HG03439 (cell line): ENCODE data around the gene BHLHE23.
"Not testable (repeated sequence)": the region's sequence is repeated elsewhere in the genome, so short reads cannot be mapped to it uniquely, and the experiment has no call there.

Experiments used
- ATAC-seq: cut with Tn5 transposase; IDR thresholded peaks from one replicate; pipeline ENCODE4 v1.9.1; 2021; ENCODE audit warnings: mild to moderate bottlenecking, moderate library complexity; ENCODE audit not compliant: unreplicated experiment

The BHLHE23 gene

DNA sequence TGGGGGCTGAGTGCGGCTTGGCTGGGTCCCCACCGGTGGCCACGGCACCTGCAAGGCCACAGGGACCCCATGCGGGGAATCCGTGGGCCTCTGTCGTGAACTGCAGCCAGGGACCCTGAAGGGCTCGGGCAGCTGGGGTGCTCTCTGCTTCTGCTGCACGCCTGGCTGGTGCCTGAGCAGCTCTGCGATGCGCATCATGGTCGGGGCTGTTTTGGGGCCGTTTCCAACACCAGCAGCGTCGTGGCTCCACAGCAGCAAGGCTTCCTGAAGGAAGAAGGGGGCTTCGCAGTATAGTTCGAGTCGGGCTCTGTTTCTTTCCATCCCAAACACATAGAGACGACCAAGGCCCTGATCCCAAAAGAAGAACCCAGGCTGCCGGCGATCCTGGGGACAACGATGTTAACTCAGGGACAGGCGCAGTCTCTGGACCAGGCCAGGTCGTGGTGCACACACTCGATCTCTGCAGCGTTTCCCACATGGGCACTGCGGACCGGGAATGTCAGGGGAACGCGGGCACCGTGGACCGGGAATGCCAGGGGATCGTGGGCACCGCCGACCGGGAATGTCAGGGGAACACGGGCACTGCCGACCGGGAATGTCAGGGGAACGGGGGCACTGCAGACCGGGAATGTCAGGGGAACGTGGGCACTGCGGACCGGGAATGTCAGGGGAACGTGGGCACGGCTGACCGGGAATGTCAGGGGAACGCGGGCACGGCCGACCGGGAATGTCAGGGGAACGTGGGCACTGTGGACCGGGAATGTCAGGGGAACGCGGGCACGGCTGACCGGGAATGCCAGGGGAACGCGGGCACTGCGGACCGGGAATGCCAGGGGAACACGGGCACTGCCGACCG is 36.8 kb upstream of the BHLHE23 start:
- ATAC-seq, result no peak

DNA sequence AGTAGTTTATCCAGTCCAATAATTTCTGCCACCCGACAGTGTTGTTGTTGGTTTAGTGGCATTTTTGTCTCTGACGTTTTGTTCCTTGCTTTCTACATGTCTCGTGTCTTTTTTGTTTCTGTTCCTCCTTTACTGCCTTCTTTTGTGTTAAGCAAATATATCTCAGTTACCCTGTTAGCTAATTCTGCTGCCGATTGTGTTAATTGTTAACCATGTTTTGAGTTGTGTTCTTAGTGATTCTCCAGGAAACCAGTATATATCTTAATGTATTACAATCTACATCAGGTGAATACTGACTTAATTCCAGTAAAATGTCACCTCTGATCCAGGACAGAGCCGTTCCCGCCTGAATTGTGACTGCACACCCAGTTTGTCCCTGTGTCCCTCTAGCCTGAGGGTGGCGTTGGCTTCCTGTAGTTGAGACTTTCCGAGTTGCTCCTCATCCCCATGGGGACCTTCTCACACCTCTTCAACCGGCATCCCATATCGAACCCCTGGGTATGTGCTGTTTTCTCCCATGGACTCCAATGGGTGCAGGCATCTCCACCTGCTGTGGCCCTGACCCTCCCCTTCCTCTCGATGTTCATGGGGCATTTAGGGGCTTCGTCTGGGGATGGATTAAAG is 35.8 kb upstream of the BHLHE23 start:
- no peak for ATAC-seq

DNA sequence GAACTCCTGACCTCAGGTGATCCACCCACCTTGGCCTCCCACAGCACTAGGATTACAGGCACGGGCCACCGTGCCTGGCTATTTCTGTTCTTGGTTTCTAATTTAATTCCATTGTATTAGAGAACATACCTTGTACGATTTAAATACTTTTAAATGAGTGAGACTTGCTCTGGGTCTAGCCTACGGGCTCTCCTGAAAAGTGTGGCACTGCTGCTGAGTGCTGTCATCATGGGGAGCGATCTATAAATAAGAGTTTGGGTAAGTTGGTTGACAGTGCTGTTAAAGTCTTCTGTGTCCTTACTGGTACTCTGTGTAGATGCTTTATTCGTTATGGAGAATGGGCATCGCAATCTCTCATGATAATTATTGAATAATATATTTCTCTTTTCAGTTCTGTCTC is 35.0 kb upstream of the BHLHE23 start:
- ATAC-seq, result no peak

DNA sequence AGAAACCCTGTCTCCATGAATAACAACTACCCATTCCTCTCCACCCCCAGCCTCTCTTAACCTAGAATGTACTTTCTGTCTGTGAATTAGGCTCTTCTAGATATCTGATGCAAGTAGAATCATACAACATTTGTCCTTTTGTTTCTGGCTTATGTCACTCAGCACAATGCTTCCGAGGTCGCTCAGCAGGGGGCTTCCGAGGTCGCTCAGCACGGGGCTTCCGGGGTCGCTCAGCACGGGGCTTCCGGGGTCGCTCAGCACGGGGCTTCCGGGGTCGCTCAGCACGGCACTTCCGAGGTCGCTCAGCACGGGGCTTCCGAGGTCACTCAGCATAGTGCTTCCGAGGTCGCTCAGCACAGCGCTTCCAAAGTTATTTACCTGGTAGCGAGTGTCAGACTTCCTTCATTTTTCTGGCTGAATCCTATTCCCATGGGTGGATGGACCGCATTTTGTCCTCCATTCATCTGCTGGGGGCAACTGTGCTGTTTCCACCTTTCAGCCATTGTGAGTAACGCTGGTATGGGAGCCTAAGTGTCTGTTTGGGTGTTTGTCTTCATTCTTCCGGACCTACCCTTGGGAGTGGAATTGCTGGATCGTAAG is 31.0 kb upstream of the BHLHE23 start:
- no peak for ATAC-seq

DNA sequence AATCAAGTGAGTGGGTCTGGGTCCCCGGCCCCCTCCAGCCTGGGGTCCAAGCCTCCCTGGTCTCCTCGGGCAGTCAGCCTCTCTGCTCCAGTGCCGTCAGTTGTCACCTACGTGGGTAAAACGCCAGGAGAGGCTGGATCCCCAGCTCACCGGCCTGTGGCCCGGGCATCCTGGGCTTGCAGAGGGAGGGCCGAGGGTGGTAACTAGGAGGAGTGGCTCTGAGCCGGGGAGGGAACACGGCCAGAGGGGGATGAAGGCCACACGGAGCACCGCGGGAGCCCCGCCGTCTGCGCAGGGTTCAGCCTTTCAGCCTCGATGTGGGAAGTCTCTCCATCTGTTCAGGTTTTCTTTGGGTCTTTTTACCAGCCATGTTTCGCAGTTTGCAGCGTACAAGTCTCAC is 29.5 kb upstream of the BHLHE23 start:
- ATAC-seq, result no peak

DNA sequence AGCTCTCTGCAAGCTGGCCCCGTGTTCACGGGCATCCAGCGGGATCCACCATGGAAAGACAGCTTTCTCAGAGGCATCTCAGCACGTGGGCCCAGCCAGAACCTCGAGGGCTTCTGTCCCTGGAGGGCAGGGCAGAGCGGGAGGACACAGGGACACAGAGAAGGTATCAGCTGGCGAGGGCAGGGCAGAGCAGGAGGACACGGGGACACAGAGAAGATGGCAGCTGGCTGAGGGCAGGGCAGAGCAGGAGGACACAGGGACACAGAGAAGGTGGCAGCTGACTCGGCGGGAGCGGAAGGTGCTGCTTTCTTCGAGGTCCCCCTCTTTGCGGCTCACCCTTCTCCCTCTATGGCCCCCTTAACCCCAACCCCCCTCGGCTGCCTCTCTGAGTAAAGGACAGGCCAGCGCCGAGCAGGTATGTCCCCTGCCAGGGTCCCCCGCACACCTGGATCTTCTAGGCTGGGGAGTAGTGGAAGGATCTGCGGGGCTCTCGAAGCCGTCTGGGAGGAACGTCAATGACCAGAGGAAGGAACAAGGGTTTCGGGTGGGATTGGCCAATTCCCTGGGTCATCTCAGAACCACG is 28.9 kb upstream of the BHLHE23 start:
- no peak for ATAC-seq

DNA sequence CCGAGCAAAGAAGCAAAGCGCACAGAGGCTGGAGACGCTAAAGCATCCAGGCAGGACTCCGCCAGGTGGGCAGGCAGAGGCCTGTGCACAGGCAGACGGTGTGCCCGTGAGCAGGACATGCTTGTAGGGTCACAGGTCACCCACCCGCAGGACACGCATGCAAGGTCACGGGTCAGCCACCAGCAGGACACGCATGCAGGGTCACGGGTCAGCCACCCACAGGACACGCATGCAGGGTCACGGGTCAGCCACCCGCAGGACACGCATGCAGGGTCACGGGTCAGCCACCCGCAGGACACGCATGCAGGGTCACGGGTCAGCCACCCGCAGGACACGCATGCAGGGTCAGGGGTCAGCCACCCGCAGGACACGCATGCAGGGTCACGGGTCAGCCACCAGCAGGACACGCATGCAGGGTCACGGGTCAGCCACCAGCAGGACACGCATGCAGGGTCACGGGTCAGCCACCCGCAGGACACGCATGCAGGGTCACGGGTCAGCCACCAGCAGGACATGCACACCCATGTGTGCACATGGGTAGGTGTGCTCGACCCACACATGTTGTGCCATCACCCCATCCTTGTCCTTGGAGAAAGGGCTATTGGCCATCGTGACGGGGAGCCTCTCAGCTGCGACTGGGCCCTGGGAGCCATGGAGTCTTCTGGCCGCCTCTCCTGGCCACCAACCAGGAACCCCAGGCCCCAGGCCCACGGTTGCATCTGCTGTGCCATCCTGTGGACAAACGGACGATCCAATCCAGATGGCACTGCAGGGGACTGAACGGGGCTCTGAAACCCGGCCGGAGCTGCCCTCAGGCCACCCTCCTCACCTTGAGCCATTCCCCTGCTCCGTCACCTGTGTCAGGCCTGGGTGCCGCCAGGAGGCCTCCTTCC is 28.2 kb upstream of the BHLHE23 start:
- not testable (repeated sequence) for ATAC-seq

DNA sequence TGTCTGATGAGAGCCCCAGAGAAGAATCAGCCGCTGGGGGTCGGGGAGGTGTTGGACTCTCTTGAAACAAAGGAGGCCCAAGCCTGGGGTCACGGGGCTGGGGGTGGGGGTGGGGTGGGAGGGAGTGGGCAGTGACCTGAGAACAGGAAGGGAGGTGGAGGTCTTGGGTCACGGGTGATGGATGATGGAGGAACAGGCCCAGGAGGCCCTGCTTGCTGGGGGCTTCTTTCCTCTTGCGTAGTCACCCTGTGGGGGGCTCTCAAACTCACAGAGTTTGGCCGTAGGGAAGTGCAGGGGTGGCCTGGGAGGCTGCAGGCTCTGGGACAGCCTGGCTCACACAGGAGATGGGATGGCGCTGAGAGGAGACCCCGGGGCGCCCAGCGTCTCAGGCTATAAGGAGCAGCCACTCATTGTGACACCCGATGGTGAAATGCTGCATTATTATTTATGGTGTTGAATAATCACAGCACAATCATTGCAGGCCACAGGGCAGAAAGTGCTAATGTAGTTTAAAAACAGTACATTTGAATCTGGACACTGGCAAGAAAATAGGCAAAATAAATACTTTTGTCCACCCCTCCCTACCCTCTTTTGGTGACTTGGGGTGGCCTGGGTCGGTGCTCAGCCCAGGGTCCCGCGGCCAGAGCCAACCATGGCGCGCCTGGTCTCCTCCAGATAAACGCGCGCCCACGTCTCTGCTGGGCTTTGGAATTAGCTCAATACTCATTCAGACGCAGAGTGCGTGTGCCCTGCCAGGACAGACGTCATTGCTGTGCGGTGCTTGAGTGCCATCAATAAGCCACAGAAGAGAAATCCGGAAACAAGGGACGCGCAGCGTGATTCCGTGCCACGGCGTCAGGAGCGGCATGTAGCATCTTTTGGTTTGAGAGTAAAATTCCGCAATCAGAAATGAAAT is 27.3 kb upstream of the BHLHE23 start:
- ATAC-seq, result no peak

DNA sequence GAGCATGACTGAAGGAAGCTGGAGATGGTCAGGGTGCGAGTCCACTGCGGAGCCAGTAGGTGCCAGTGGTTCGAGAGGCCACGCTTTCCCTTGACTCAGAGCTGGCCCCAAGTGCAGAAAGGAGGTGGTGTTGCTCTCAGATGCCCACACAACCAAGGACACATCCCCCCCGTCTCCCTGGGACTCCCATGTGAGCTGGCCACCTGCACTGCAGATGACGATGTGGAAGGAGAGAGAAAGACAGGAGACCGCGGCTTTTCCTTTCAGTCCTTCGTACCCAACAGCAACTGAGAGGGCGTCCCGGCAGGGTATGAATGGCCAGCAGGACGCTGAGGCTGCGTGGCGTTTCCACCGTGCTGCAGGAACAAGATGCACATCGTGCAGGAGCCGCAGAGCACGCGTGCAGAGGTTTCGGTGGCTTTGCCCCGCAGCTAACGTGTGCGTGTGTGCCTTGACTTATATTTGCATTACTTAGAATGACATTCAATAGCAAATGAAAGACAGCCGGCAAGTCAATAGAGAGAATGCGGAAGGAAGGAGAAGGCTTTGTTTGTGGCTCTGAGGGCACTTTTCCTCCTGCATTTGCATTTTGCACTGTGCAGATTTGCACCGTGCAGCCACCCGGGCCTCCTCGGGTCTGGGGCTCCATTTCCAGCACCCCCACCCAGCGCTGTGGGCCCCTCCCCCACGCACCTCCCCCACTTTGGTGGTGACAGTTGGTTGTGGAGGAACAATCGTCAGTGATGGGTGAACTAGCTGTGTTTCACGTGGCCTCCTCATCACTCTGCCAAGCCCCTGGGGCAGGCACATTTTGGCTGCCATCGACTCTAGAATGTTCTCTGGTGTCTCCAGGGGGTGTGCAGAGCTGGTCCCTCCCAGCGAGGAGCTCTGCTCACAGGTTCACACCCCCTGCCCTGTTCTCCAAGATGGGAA is 26.4 kb upstream of the BHLHE23 start:
- peak; percentile 37 for ATAC-seq

DNA sequence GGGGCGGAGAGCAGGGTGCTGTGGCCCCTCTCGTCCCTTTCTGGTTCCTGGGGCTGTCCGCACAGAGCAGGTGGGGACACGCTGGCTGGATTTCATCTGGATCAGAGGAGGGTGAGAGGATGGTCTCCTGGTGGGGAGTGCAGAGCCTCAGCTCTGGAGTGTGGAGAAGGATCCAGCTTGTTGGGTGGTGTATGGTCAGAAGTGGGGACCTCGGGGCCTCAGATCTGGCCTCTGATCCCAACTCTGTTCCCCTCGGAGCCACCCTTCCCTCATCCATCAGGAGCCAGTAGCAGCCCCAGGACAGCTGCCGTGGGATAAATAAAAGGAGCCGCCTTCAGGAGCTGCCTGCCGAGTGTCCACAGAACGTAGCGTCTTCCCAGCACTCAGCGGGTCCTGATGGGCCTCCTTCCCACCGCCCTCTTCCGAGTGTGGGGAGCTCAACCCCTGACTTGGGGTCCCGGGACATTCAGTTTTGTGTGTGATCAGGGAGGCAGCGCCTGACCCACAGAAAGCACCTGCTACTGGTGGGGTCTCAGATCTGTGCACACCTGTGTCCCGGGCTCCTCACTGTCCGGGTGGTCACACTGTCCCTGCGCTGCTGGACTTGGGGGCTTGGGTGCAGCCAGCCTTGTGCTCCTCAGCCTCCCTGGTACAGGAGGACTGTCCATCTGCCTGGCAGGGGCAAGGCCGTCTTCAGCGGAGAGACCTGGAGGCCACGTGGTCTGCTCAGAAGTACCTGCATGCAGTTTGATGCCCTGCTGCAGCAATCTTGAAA is 25.4 kb upstream of the BHLHE23 start:
- ATAC-seq, result no peak

DNA sequence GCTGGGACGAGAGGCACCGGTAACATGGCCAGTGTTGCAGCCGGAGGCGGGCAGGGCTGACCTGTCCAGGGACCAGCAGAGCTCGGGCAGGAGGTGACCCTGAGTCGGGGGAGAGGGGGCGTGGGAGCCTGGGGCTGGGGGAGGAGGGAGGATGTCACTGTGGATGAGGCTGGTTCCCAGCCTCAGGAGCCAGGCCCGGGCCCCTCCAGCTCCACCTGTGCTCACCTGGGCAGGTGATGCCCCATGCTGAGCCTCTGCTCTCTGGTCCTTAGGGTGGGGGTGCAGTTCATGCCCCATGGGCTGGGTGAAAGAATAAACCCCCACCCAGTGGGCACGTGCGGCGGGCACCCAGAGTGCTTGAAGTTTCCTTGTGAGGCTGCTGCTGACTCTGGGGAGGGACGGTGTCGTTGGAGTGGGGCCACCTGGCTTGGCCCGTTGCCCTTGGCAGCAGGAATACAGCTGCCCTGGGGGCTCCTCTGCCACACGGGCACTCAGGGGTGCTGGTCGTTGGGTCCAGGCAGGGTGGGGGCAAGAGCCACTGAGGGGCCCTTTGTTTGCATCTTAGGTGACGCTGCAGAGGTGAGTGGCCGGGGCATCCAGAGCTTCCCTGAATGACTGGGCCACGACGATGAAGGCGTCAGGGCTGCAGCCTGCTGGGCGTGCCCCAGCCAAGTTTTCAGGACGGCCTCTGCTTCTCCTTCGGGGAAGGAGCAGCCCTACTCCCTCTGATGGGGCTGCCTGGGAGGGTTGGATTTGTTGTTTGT is 24.7 kb upstream of the BHLHE23 start:
- no peak for ATAC-seq

DNA sequence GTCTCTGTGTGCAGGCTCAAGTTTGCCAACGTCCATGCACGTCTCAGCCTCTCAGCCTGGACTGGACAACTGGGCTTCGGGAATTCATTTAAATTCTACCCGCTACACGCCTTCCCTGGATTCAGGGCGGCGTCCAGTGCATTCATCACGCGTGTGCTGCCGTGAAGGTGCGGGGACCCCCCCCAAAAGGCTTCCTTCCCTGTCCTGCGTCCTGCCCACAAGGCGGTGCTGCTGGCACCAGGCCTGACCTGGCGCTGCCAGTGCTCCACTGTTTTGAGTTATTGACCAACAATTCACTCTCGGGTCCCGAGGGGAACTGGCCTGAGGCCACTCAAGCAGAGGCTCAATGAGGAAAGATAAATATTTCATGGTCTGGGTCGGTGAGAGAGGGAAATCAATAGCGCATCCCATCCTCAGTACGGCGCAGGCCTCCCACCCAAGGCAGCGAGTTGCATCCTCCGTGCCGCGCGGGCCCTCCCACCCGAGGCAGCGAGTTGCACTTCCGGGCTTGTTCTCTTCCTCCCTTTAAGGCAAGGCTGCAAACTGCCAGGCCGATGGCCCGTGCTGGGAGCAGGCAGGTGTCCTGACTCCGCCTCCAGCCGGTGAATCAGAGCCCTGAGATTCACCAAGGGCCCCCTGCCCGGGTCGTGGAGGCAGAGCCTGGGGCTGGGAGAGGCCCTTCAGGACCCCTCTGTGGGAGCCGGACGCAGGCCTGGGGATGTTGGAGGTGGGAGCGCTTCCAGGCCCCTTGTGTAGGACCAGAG is 22.8 kb upstream of the BHLHE23 start:
- ATAC-seq, result no peak

DNA sequence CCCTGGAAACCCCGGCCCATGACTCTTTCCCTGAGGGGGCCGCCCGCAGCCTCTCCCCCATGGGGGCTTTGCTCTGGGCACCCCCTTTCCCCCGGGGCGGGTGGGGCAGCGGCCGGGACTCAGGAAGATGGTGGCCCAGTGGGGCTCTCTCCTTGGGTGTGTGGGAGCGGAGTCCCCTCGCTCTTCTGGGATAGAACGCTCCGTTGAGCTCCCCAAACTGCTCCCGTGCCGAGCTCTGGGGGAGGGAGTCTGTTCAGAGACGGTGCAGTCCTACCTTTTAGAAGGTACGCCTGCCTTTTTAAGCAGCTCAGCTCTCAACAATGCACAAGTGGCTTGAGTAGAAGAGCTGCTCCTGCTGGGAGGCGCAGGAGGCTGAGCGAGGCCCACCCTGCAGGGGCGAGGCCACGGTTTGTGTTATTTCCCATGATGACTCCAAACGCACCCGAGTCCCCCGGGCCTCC is 21.7 kb upstream of the BHLHE23 start:
- ATAC-seq, result no peak

DNA sequence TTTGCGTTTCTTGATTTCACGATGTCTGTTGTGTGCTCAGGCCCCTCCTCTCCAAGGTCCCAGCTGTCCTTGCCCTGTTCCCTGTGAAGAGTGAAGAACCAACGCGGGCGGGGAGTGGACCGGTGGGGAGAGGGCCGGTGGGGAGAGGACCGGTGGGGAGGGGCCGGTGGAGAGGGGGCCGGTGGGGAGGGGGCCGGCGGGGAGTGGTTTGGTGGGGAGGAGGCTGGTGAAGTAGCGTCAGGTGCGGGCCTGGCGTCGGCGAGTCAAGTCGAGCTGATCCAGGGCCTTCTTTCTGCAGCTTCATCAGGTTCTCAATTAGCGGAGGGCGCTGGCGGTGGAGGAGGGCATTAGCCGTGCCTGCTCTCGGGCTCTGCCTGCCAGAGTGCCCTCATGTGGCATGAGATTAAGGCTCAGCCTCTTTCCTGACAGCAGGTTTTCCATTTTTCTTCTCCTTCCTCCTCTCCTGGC is 21.2 kb upstream of the BHLHE23 start:
- no peak for ATAC-seq

DNA sequence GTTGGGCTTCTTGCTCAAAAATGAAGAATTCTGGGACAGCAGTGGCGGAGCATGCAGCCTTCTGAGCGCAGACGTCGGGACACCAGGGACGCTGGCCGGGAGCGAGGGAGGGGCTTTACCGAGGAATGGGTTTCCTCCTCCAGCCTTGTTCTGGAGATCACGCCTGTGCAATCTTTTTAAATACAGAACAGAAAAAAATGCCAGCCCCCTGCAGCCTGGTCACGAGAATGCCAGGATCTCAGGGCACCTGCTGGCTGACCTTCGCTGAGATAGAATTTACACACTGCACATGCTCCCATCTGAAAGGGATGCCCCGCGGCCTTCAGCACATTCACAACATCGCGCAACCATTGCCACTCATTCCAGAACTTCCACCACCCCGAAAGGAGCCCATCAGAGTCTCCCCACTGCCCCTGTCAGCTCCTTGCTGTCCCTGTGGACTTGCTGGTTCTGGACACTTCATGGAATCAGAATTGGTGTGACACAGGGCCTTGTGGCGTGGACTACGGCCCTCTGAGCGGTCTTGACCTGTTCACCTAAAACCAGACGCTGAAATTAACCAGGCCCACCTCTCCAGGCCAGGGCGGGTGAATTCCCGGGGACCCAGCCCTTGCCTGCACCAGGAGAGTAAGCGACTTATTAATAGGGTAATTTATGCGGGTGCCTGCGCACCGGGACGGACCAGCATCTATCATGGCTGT is 20.6 kb upstream of the BHLHE23 start:
- ATAC-seq, result no peak
